Measurements from ENCODE around the gene SERGEF. TPM values are rescaled to one million over a fixed set of nuclear protein-coding genes. Genes with fewer than 3 reads are reported as not detected.

Gene SERGEF
- total RNA-seq, 1 experiment from 2014 or later: 31.4 TPM

GRCh38 chr11:17750801-17751165 is 262.1 kb downstream of the SERGEF start:
- Histone ChIP-seq H3K27me3 (ENCODE audit: insufficient read depth, low read length) (no peaks in the 10 kb centered on the region), H3K14ac (ENCODE audit: insufficient read depth, low read length) (no peak overlapping the region), H4K5ac (ENCODE audit: insufficient read length, low read depth, low read length) (no peak overlapping the region), H3K9ac (ENCODE audit: extremely low read depth, insufficient read length, low read length) (no peak overlapping the region), H3K79me1 (ENCODE audit: insufficient read depth, low read depth, low read length, poor library complexity, severe bottlenecking) (no peaks in the 10 kb centered on the region), H4K8ac (replicated peaks; ENCODE audit: insufficient read length, low read depth, low read length) (no peak overlapping the region), H2AFZ (ENCODE audit: low read length) (no peak overlapping the region), H2AK5ac (ENCODE audit: insufficient read length, low read length) (no peak overlapping the region), H3K4me2 (ENCODE audit: insufficient read depth, insufficient read length, low read length) (no peak overlapping the region), H3K9me3 (ENCODE audit: control insufficient read depth, low read depth, low read length) (no peaks in the 10 kb centered on the region), H2BK12ac (ENCODE audit: insufficient read length, low read depth, low read length) (no peak overlapping the region), H4K20me1 (ENCODE audit: control insufficient read depth, insufficient read depth, insufficient read length) (no peaks in the 10 kb centered on the region), H2BK15ac (ENCODE audit: low read depth, low read length) (no peak overlapping the region), H3K56ac (ENCODE audit: insufficient read length, low read depth, low read length) (no peak overlapping the region), H2BK20ac (ENCODE audit: low read depth, low read length, poor library complexity, severe bottlenecking) (no peak overlapping the region), H3K18ac (ENCODE audit: insufficient read length, low read depth, low read length) (no peak overlapping the region), H3K4ac (ENCODE audit: low read depth, low read length) (no peak overlapping the region), H3K27ac (ENCODE audit: insufficient read length, low read depth, low read length) (no peak overlapping the region), H3K79me2 (ENCODE audit: insufficient read depth, low read length) (no peaks in the 10 kb centered on the region), H2BK5ac (ENCODE audit: insufficient read length, low read length) (no peak overlapping the region), H4K91ac (ENCODE audit: insufficient read length, low read depth, low read length) (no peak overlapping the region), H3K4me1 (ENCODE audit: insufficient read depth, low read length) (no peaks in the 10 kb centered on the region), H2BK120ac (ENCODE audit: low read depth, low read length, poor library complexity, severe bottlenecking) (no peak overlapping the region), H3T11ph (ENCODE audit: low read length) (no peak overlapping the region), H3K23me2 (ENCODE audit: insufficient read length, low read depth, low read length, poor library complexity, severe bottlenecking) (no peaks in the 10 kb centered on the region), H3K23ac (ENCODE audit: insufficient read length, low read depth, low read length) (no peak overlapping the region)
- no peaks in the 10 kb centered on the region for H3K4me1 Mint-ChIP-seq
- no peaks in the 10 kb centered on the region for H3K9me3 Mint-ChIP-seq
- no CpG with 5 or more reads among the region's 2 CpGs for WGBS (ENCODE audit: extremely low coverage, insufficient read length, low lambda C conversion rate)
- DNase-seq: no peak
- H3K27ac Mint-ChIP-seq: no peak overlapping the region
- no peaks in the 10 kb centered on the region for H3K36me3 Mint-ChIP-seq (ENCODE audit: insufficient read depth in 1 of 3, low read depth in 3 of 3)
- H3K27me3 Mint-ChIP-seq (ENCODE audit: low read depth): peaks cover 33% of the 10 kb centered on the region
- no peak overlapping the region for H3K4me3 Mint-ChIP-seq
- no peak for TF ChIP-seq CTCF (conservative IDR thresholded peaks at IDR 0.05)
